ENCODE data around the gene CYP2E1.

GRCh38 chr10:133564816-133565215, 37.7 kb downstream of the CYP2E1 start:
- TF ChIP-seq CTCF (conservative IDR thresholded peaks at IDR 0.05 in 1 of 2, IDR thresholded peaks at IDR 0.05 in 1 of 2; ENCODE audit: low read depth in 1 of 2, low read length in 2 of 2) (no peak), EZH2 (IDR thresholded peaks at IDR 0.05; ENCODE audit: low read length, missing control alignments) (no peak)

All from fibroblast of lung (primary cell).